22Rv1 (cell line): ENCODE data around the gene GIMAP2.

Experiments
- ZFX ChIP-seq: fragments of 450-650 bp; IDR thresholded peaks from 2 replicates; pipeline ENCODE4 v1.6.1; 2017; ENCODE audit warnings: antibody characterized with exemption, borderline replicate concordance
- TF ChIP-seq, protein P1 (sequence below): fragments of 450-650 bp; IDR thresholded peaks from 2 replicates; pipeline ENCODE4 v1.5.1; 2017; ENCODE audit warnings: mild to moderate bottlenecking

- TF ChIP-seq, protein P1, sequence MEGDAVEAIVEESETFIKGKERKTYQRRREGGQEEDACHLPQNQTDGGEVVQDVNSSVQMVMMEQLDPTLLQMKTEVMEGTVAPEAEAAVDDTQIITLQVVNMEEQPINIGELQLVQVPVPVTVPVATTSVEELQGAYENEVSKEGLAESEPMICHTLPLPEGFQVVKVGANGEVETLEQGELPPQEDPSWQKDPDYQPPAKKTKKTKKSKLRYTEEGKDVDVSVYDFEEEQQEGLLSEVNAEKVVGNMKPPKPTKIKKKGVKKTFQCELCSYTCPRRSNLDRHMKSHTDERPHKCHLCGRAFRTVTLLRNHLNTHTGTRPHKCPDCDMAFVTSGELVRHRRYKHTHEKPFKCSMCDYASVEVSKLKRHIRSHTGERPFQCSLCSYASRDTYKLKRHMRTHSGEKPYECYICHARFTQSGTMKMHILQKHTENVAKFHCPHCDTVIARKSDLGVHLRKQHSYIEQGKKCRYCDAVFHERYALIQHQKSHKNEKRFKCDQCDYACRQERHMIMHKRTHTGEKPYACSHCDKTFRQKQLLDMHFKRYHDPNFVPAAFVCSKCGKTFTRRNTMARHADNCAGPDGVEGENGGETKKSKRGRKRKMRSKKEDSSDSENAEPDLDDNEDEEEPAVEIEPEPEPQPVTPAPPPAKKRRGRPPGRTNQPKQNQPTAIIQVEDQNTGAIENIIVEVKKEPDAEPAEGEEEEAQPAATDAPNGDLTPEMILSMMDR: no peak
- no peak for TF ChIP-seq ZFX
Measured at GRCh38 chr7:150731916-150732315, 46.4 kb downstream of the GIMAP2 start.
